A549 (cell line): ENCODE results near the gene SRSF7. TPM values are rescaled to one million over a fixed set of nuclear protein-coding genes. Genes with fewer than 3 reads are reported as not detected.
A peak's percentile ranks its signal among the peaks of the same experiment; 100 is the strongest.
"Not testable (repeated sequence)": the region's sequence is repeated elsewhere in the genome, so short reads cannot be mapped to it uniquely, and the experiment has no call there.

Source experiments
- ATAC-seq, 2 experiments: fragments of 200-7000 bp in 1 of 2; fragments of >200 bp in 1 of 2; cut with Nextera tagmentation in 1 of 2; cut with Tn5 transposase in 1 of 2; 3 replicates each; pipeline versions ENCODE4 v1.8.0 to v1.9.1; 2018 to 2020; ENCODE audit warnings: mild to moderate bottlenecking in 1 of 2, moderate library complexity in 1 of 2
- CTCF ChIA-PET: fragments of 300-600 bp; sonication (Branson Sonifier 250); formaldehyde crosslinking; extraction: SDS; loops from one replicate; lab custom pipeline; 2021; ENCODE audit warnings: antibody characterized with exemption, inconsistent platforms; lab: Yijun Ruan, JAX
- POLR2A ChIA-PET: fragments of 350-600 bp; formaldehyde crosslinking; extraction: SDS; loops from one replicate; lab custom pipeline; 2021; ENCODE audit warnings: antibody characterized with exemption, inconsistent platforms; lab: Yijun Ruan, JAX
- DNase-seq, 2 experiments: peaks; one replicate each; pipeline versions ENCODE4 v3.0.0 to v3.0.0-alpha.2; 2011 to 2016; ENCODE audit warnings: low read depth in 1 of 2, low spot score in 1 of 2
- FAIRE-seq: peaks from 2 replicates; lab custom pipeline; 2011; peaks lifted over from hg19 to GRCh38; lab: Jason Lieb, UNC
- H3K27ac ChIP-seq, 2 experiments: fragments of >200 bp; sonication (Bioruptor Twin); formaldehyde crosslinking; 3 replicates each; pipeline ENCODE4 v1.5.1; 2016 to 2017
- H3K4me1 ChIP-seq: fragments of >200 bp; sonication (Bioruptor Twin); formaldehyde crosslinking; 3 replicates; pipeline ENCODE4 v1.6.1; 2016
- H3K4me2 ChIP-seq: fragments of >200 bp; sonication (Bioruptor Twin); formaldehyde crosslinking; 3 replicates; pipeline ENCODE4 v1.6.1; 2016
- H3K4me3 ChIP-seq: fragments of >200 bp; sonication (Bioruptor Twin); formaldehyde crosslinking; 3 replicates; pipeline ENCODE4 v1.5.1; 2016
- H3K9me3 ChIP-seq: fragments of >200 bp; sonication (Bioruptor Twin); formaldehyde crosslinking; 3 replicates; pipeline ENCODE4 v1.6.1; 2016
- CEBPB ChIP-seq, 2 experiments: fragments of >200 bp in 1 of 2; sonication (Bioruptor Twin) in 1 of 2; formaldehyde crosslinking in 1 of 2; IDR thresholded peaks; 2 replicates each; pipeline ENCODE4 v1.6.1; 2012 to 2016
- EHF ChIP-seq: fragments of 250-450 bp; sonication (Bioruptor Pico); IDR thresholded peaks from 2 replicates; pipeline ENCODE4 v1.5.0; 2020; ENCODE audit warnings: mild to moderate bottlenecking
- EHMT2 ChIP-seq: fragments of 200-600 bp; sonication (generic); IDR thresholded peaks from 2 replicates; pipeline ENCODE4 v1.6.1; 2016; ENCODE audit warnings: antibody characterized with exemption, low read depth, mild to moderate bottlenecking, moderate library complexity
- FOSL2 ChIP-seq, 2 experiments: fragments of 450-650 bp in 1 of 2; fragments of >200 bp in 1 of 2; sonication (Bioruptor Twin) in 1 of 2; formaldehyde crosslinking; IDR thresholded peaks; 2 replicates each; pipeline versions ENCODE4 v1.5.0 to v1.6.1; 2016 to 2020; ENCODE audit warnings: mild to moderate bottlenecking in 1 of 2, moderate library complexity in 1 of 2
- GATA3 ChIP-seq: IDR thresholded peaks from 2 replicates; pipeline ENCODE4 v1.6.1; 2012; ENCODE audit warnings: borderline replicate concordance
- HDAC2 ChIP-seq: fragments of 200-600 bp; sonication (generic); IDR thresholded peaks from 2 replicates; pipeline ENCODE4 v1.6.1; 2016
- HEYL ChIP-seq: fragments of 250-450 bp; sonication (Bioruptor Pico); IDR thresholded peaks from 2 replicates; pipeline ENCODE4 v1.8.0; 2021; ENCODE audit warnings: mild to moderate bottlenecking, moderate library complexity
- HMGXB4 ChIP-seq: fragments of 250-450 bp; sonication (Bioruptor Pico); IDR thresholded peaks from 2 replicates; pipeline ENCODE4 v1.5.0; 2021; ENCODE audit warnings: mild to moderate bottlenecking, moderate library complexity, borderline replicate concordance
- HOXB13 ChIP-seq: fragments of 250-450 bp; sonication (Bioruptor Pico); IDR thresholded peaks from 2 replicates; pipeline ENCODE4 v1.5.0; 2020; ENCODE audit warnings: low read depth, mild to moderate bottlenecking, moderate library complexity
- JUN ChIP-seq, 2 experiments: fragments of >200 bp; sonication (Bioruptor Twin); formaldehyde crosslinking; IDR thresholded peaks; 2 replicates in 1 of 2; 3 replicates in 1 of 2; pipeline ENCODE4 v1.6.1; 2016 to 2017
- KDM5A ChIP-seq: fragments of 200-600 bp; sonication (generic); IDR thresholded peaks from 2 replicates; pipeline ENCODE4 v1.6.1; 2016; ENCODE audit warnings: antibody characterized with exemption, mild to moderate bottlenecking
- MAFK ChIP-seq: fragments of 450-650 bp; IDR thresholded peaks from 2 replicates; pipeline ENCODE4 v1.6.1; 2014; ENCODE audit not compliant: partially characterized antibody
- MAX ChIP-seq: IDR thresholded peaks from 2 replicates; pipeline ENCODE4 v1.6.1; 2012
- PHF8 ChIP-seq: fragments of 200-600 bp; sonication (generic); IDR thresholded peaks from 2 replicates; pipeline ENCODE4 v1.6.1; 2016; ENCODE audit warnings: low read depth, mild to moderate bottlenecking, antibody characterized with exemption, moderate library complexity, borderline replicate concordance
- POLR2AphosphoS2 ChIP-seq: conservative IDR thresholded peaks from 2 replicates; pipeline ENCODE4 v1.6.1; 2012; ENCODE audit warnings: low read length, improper control_type of control experiment, inconsistent platforms
- RNF2 ChIP-seq: fragments of 200-600 bp; sonication (generic); IDR thresholded peaks from 2 replicates; pipeline ENCODE4 v1.6.1; 2016; ENCODE audit warnings: low read depth, mild to moderate bottlenecking, antibody characterized with exemption, moderate library complexity, borderline replicate concordance
- SMC3 ChIP-seq: fragments of >200 bp; sonication (Bioruptor Twin); formaldehyde crosslinking; IDR thresholded peaks from 3 replicates; pipeline ENCODE4 v1.6.1; 2018; ENCODE audit warnings: inconsistent platforms
- SREBF2 ChIP-seq: fragments of 450-650 bp; IDR thresholded peaks from 2 replicates; pipeline ENCODE4 v1.6.1; 2014; ENCODE audit warnings: mild to moderate bottlenecking, moderate library complexity
- TFCP2L1 ChIP-seq: fragments of 250-450 bp; sonication (Bioruptor Pico); IDR thresholded peaks from 2 replicates; pipeline ENCODE4 v1.5.0; 2021; ENCODE audit warnings: mild to moderate bottlenecking
- ZNF302 ChIP-seq: fragments of 250-450 bp; sonication (Bioruptor Pico); IDR thresholded peaks from 2 replicates; pipeline ENCODE4 v1.9.0; 2021; ENCODE audit warnings: inconsistent platforms, mild to moderate bottlenecking, moderate library complexity
- WGBS: methylation state at CpG from one replicate; pipeline ENCODE4 v1.1.6; 2017; ENCODE audit errors: missing lambda C conversion rate; 5-methylcytosine and 5-hydroxymethylcytosine counted together
- polyA plus RNA-seq, 4 experiments: library from polyadenylated mRNA; depleted of rRNA in 3 of 4; stranded (reverse); fragments of >200 nt; fragmentation: RNase III in 1 of 4; extraction: RNeasy Plus Mini Kit Qiagen cat#74134 plus additional on column Dnase treatment in 1 of 4; gene quantifications; 2 replicates in 3 of 4; 3 replicates in 1 of 4; pipeline ENCODE4 v1.2.3, GENCODE V29; 2011 to 2017
- TF ChIP-seq, protein P1 (sequence below): fragments of >200 bp; sonication (Bioruptor Twin); formaldehyde crosslinking; IDR thresholded peaks from 3 replicates; pipeline ENCODE4 v1.6.1; 2016
- TF ChIP-seq, protein P2 (sequence below): fragments of 150-350 bp; IDR thresholded peaks from 2 replicates; pipeline ENCODE4 v1.6.1; 2014; ENCODE audit warnings: low read depth, mild to moderate bottlenecking, low read length
- TF ChIP-seq, protein P3 (sequence below): IDR thresholded peaks from 2 replicates; pipeline ENCODE4 v1.6.1; 2012; ENCODE audit warnings: low read depth, borderline replicate concordance

SRSF7 gene
- polyA plus RNA-seq, 2 of the 4 experiments (the other 2 are of a cell fraction), result 397 to 544 TPM

- TF ChIP-seq, protein P1, sequence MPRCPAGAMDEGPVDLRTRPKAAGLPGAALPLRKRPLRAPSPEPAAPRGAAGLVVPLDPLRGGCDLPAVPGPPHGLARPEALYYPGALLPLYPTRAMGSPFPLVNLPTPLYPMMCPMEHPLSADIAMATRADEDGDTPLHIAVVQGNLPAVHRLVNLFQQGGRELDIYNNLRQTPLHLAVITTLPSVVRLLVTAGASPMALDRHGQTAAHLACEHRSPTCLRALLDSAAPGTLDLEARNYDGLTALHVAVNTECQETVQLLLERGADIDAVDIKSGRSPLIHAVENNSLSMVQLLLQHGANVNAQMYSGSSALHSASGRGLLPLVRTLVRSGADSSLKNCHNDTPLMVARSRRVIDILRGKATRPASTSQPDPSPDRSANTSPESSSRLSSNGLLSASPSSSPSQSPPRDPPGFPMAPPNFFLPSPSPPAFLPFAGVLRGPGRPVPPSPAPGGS, result peak; percentile 100
- TF ChIP-seq HOXB13 (CRISPR knock-in tag), result no peak
- peak; percentile 64; the same call in 1 of the 2 replicates for TF ChIP-seq HMGXB4 (CRISPR knock-in tag)
- peak; percentile 77 for TF ChIP-seq GATA3
- TF ChIP-seq JUN (IDR thresholded peaks at IDR 0.05), result peak; percentile 98 to 100
Observed at GRCh38 chr2:38750891-38751595, at the start of gene SRSF7 (continued).

DNA sequence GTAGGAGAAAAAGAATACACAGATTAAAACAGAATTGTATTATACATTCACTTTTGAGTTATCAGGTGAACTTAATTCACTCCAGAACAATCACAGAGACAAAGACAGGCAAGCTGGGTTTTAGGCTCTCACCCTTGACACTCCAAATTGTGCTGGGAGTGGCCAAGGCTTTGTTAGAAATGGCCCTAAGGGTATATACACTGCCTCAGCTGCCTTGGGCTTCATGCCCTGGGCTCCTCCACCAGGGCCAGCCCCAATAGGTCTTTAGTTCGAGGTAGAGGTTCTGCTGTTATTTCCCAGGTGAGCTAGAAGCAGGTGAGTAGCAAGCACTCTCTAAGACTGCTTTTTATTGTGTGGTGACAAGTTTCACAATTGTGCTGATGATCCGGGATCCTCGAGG is 46.8 kb upstream of the SRSF7 start:
- DNase-seq, result no peak
- FAIRE-seq, result no peak
- POLR2A ChIA-PET, result interaction anchor here (7.4 kb wide), 1 partner anchor 48 kb away, joined by 38 read pairs; the partner anchor contains the start of gene SRSF7
- H3K9me3 ChIP-seq, result no peaks in the 10 kb centered on the region
- TF ChIP-seq TFCP2L1 (CRISPR knock-in tag) (no peak), RNF2 (no peak), SREBF2 (no peak), ZNF302 (CRISPR knock-in tag) (no peak), HDAC2 (no peak), KDM5A (no peak), MAFK (no peak), GATA3 (no peak), EHF (CRISPR knock-in tag) (no peak), SMC3 (no peak), EHMT2 (no peak), PHF8 (no peak), JUN (IDR thresholded peaks at IDR 0.05) (no peak)
- TF ChIP-seq, protein P2, sequence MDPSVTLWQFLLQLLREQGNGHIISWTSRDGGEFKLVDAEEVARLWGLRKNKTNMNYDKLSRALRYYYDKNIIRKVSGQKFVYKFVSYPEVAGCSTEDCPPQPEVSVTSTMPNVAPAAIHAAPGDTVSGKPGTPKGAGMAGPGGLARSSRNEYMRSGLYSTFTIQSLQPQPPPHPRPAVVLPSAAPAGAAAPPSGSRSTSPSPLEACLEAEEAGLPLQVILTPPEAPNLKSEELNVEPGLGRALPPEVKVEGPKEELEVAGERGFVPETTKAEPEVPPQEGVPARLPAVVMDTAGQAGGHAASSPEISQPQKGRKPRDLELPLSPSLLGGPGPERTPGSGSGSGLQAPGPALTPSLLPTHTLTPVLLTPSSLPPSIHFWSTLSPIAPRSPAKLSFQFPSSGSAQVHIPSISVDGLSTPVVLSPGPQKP, result no peak
- TF ChIP-seq, all 56 proteins: peak for 0
- Histone ChIP-seq H3K4me2 (peak overlapping the region; percentile 53), H3K4me3 (no peak overlapping the region), H3K4me1 (peaks cover 28% of the 10 kb centered on the region), H3K27ac (peak overlapping the region; percentile 24 to 36; a peak in 3 of 6 replicates)
- peak; percentile 41 to 52; a peak in 4 of 6 replicates for ATAC-seq
- CTCF ChIA-PET, result interaction anchor here (0.6 to 0.9 kb wide), 2 partner anchors 8 to 52 kb away, joined by 3 to 4 read pairs; no protein-coding TSS in a partner anchor
- WGBS, result 82% methylated on average over 3 of the region's 3 CpGs

DNA sequence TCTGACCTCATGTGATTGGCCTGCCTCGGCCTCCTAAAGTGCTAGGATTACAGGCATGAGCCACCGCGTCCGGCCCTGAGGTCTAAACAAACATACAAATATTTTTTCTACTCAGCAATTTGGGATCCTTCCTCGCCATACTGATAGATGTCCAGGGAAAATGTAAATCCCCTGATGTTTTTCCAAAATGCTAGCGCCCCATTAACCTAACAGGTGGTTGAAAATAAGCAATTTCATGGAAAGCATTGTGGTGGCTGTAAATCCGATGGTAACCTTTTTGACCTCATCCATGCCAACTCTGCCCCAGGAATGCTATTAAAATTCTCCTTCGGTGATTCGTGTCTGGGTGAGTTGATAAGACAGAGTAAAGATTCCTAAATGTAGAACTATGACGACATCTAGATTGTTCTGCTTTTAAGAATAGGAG is 46.1 kb upstream of the SRSF7 start:
- CTCF ChIA-PET, result interaction anchor here (0.5 to 0.6 kb wide), 2 partner anchors 9 to 344 kb away, joined by 3 read pairs; no protein-coding TSS in a partner anchor
- peaks cover 28% of the 10 kb centered on the region for H3K4me1 ChIP-seq
- peak; percentile 50 to 84; a peak in 4 of 6 replicates for ATAC-seq
- H3K27ac ChIP-seq, result peak overlapping the region in 1 of 2 experiments; percentile 28; a peak in 4 of 6 replicates
- TF ChIP-seq SMC3, result no peak
- TF ChIP-seq EHF (CRISPR knock-in tag), result no peak
- TF ChIP-seq FOSL2 (IDR thresholded peaks at IDR 0.05), result no peak
- peak; percentile 77 for TF ChIP-seq FOSL2 (CRISPR knock-in tag; IDR thresholded peaks at IDR 0.05)
- TF ChIP-seq MAX, result 0 out of 2 replicates have a peak, but pooled peaks have one; percentile 34
- peak in 1 of 2 experiments; percentile 47; a peak in 2 of 4 replicates for TF ChIP-seq CEBPB (IDR thresholded peaks at IDR 0.05)
- TF ChIP-seq, protein P3, sequence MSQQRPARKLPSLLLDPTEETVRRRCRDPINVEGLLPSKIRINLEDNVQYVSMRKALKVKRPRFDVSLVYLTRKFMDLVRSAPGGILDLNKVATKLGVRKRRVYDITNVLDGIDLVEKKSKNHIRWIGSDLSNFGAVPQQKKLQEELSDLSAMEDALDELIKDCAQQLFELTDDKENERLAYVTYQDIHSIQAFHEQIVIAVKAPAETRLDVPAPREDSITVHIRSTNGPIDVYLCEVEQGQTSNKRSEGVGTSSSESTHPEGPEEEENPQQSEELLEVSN, result no peak
- peak; percentile 85; the same call in 1 of the 2 replicates for TF ChIP-seq GATA3
- TF ChIP-seq HEYL (CRISPR knock-in tag), result 0 out of 2 replicates have a peak, but pooled peaks have one; percentile 23
- TF ChIP-seq MAFK, result peak; percentile 9
- no peak for TF ChIP-seq POLR2AphosphoS2
- TF ChIP-seq, all 56 proteins: peak for 6
- no peak overlapping the region for H3K4me3 ChIP-seq
- no peaks in the 10 kb centered on the region for H3K9me3 ChIP-seq
- POLR2A ChIA-PET, result interaction anchor here (7.4 kb wide), 1 partner anchor 47 kb away, joined by 38 read pairs; the partner anchor contains the start of gene SRSF7
- peak; percentile 30 to 77 for DNase-seq
- peak overlapping the region; percentile 53 for H3K4me2 ChIP-seq
- FAIRE-seq, result no peak
- 19% methylated on average over 10 of the region's 10 CpGs for WGBS

DNA sequence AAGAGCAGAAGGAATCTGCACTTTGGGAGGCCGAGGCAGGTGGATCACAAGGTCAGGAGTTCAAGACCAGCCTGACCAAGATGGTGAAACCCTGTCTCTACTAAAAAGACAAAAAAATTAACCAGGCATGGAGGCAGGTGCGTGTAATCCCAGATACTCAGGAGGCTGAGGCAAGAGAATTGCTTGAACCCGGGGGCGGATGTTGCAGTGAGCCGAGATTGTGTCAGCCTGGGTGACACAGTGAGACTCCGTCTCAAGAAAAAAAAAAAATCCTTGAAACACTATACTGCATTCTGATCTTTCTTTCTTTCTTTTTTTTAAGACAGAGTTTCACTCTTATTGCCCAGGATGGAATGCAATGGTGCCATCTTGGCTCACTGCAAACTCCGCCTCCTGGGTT is 43.9 kb upstream of the SRSF7 start:
- not testable (repeated sequence) for H3K4me3 ChIP-seq, H3K9me3 ChIP-seq, DNase-seq, FAIRE-seq, H3K4me2 ChIP-seq, ATAC-seq, H3K27ac ChIP-seq
- WGBS, result 94% methylated on average over 7 of the region's 7 CpGs
- H3K4me1 ChIP-seq, result peaks cover 28% of the 10 kb centered on the region
- POLR2A ChIA-PET, result interaction anchor here (7.4 kb wide), 1 partner anchor 45 kb away, joined by 38 read pairs; the partner anchor contains the start of gene SRSF7
- CTCF ChIA-PET, result interaction anchor here (0.6 to 1.8 kb wide), 2 partner anchors 11 to 259 kb away, joined by 3 to 8 read pairs; no protein-coding TSS in a partner anchor
